ENCODE measurements around the gene NQO1.
A peak's percentile ranks its signal among the peaks of the same experiment; 100 is the strongest.

The NQO1 gene

DNA sequence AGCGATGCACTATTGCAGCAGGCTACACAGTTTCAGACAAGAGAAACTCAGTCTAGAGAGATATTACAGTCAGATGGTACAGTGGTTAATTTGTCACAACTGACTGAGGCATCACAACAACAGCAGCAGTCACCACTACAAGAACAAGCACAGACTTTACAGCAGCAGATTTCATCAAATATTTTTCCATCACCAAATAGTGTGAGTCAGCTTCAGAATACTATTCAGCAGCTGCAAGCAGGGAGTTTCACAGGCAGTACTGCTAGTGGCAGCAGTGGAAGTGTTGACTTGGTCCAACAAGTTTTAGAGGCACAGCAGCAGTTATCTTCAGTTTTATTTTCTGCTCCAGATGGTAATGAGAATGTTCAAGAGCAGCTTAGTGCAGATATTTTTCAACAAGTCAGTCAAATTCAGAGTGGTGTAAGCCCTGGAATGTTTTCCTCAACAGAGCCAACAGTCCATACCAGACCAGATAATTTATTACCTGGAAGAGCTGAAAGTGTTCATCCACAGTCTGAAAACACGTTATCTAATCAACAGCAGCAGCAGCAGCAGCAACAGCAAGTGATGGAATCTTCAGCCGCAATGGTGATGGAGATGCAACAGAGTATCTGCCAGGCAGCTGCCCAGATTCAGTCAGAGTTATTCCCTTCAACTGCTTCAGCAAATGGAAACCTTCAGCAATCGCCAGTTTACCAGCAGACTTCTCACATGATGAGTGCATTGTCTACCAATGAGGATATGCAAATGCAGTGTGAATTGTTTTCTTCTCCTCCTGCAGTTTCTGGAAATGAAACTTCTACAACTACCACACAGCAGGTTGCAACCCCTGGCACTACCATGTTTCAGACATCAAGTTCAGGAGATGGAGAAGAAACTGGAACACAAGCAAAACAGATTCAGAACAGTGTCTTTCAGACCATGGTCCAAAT, 34.1 kb downstream of the NQO1 start:
- no peak for DNase-seq (ENCODE audit: low read depth in 1 of 2, low spot score in 1 of 2)
- no peaks in the 10 kb centered on the region for H3K27me3 ChIP-seq (ENCODE audit: insufficient read depth, poor library complexity, severe bottlenecking)
- no peak overlapping the region for H3K4me3 ChIP-seq (replicated peaks; ENCODE audit: insufficient read depth, low read length)
- no peak overlapping the region for H3K27ac ChIP-seq (replicated peaks)
- TF ChIP-seq POLR2AphosphoS5 (IDR thresholded peaks at IDR 0.05; ENCODE audit: low read depth) (no peak), REST (IDR thresholded peaks at IDR 0.05; ENCODE audit: insufficient replicate concordance, low read depth) (no peak), GABPA (IDR thresholded peaks at IDR 0.05; ENCODE audit: low read depth) (no peak), SPI1 (IDR thresholded peaks at IDR 0.05; ENCODE audit: borderline replicate concordance, low read depth) (no peak)
- TF ChIP-seq, protein P1, sequence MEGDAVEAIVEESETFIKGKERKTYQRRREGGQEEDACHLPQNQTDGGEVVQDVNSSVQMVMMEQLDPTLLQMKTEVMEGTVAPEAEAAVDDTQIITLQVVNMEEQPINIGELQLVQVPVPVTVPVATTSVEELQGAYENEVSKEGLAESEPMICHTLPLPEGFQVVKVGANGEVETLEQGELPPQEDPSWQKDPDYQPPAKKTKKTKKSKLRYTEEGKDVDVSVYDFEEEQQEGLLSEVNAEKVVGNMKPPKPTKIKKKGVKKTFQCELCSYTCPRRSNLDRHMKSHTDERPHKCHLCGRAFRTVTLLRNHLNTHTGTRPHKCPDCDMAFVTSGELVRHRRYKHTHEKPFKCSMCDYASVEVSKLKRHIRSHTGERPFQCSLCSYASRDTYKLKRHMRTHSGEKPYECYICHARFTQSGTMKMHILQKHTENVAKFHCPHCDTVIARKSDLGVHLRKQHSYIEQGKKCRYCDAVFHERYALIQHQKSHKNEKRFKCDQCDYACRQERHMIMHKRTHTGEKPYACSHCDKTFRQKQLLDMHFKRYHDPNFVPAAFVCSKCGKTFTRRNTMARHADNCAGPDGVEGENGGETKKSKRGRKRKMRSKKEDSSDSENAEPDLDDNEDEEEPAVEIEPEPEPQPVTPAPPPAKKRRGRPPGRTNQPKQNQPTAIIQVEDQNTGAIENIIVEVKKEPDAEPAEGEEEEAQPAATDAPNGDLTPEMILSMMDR (IDR thresholded peaks at IDR 0.05; ENCODE audit: insufficient read depth, low read length), result no peak

DNA sequence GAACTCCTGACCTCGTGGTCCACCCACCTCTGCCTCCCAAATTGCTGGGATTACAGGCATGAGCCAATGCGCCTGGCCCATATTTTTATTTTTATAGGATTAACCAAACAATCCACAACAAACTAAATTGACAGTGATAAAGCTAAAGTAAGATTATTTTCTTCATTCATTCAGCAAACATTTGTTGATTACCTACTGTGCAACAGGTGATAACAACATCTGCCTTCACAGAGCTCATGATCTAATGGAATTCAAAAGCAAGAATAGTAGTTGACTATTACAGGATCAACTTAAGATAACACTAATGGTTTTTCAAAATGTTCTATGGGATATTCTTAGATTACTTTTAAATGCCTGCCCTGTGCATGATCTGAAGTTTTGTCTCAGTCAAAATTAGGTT, 37.8 kb downstream of the NQO1 start:
- no peak for DNase-seq (ENCODE audit: low read depth in 1 of 2, low spot score in 1 of 2)
- Histone ChIP-seq H3K27ac (replicated peaks) (no peak overlapping the region), H3K4me3 (replicated peaks; ENCODE audit: insufficient read depth, low read length) (no peak overlapping the region), H3K27me3 (ENCODE audit: insufficient read depth, poor library complexity, severe bottlenecking) (no peaks in the 10 kb centered on the region)
- TF ChIP-seq POLR2AphosphoS5 (IDR thresholded peaks at IDR 0.05; ENCODE audit: low read depth) (no peak), SPI1 (IDR thresholded peaks at IDR 0.05; ENCODE audit: borderline replicate concordance, low read depth) (no peak), GABPA (IDR thresholded peaks at IDR 0.05; ENCODE audit: low read depth) (no peak)

- no peaks in the 10 kb centered on the region for H3K27me3 ChIP-seq (ENCODE audit: insufficient read depth, poor library complexity, severe bottlenecking)
- peak in 1 of 2 experiments; percentile 4 for DNase-seq (ENCODE audit: low read depth in 1 of 2, low spot score in 1 of 2)
- TF ChIP-seq GABPA (IDR thresholded peaks at IDR 0.05; ENCODE audit: low read depth) (no peak), POLR2AphosphoS5 (IDR thresholded peaks at IDR 0.05; ENCODE audit: low read depth) (no peak), SPI1 (IDR thresholded peaks at IDR 0.05; ENCODE audit: borderline replicate concordance, low read depth) (no peak), REST (IDR thresholded peaks at IDR 0.05; ENCODE audit: insufficient replicate concordance, low read depth) (no peak)
- TF ChIP-seq, protein P1 (IDR thresholded peaks at IDR 0.05; ENCODE audit: insufficient read depth, low read length), result no peak
- no peak overlapping the region for H3K27ac ChIP-seq (replicated peaks)
- H3K4me3 ChIP-seq (replicated peaks; ENCODE audit: insufficient read depth, low read length), result no peak overlapping the region
Observed at GRCh38 chr16:69680358-69680757, 46.0 kb downstream of the NQO1 start.

DNA sequence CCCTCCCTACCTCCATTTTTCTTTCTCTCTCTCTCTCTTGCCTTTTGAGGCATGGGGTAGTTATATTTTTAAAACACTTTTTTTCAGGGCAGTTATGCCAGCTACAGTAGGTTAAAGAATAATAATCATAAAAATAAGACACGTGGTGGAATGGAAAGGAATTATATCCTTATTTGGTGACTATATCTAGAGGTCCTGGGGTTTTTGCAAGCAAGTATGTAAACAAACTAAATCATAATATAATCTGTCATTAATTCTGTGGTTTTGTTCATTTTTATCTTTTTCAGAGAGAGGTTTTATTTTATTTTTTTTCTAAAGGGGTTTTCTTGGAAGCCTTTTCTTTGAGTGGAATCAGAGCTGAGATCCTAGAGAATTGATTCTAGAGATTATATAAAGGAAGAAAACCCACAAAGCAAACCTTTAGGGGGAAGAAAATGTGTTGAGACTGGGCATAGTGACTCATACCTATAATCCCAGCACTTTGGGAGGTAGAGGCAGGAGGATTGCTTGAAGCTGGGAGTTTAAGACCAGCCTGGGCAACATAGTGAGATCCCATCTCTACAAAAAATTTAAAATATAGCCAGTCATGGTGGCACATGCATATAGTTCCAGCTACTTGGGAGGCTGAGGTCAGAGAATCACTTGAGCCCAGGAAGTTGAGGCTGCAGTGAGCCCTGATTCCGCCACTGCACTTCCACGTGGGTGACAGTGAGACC, 53.2 kb downstream of the NQO1 start:
- DNase-seq (ENCODE audit: low read depth in 1 of 2, low spot score in 1 of 2), result no peak
- no peak overlapping the region for H3K27ac ChIP-seq (replicated peaks)
- no peak for TF ChIP-seq GABPA (IDR thresholded peaks at IDR 0.05; ENCODE audit: low read depth)
- TF ChIP-seq POLR2AphosphoS5 (IDR thresholded peaks at IDR 0.05; ENCODE audit: low read depth), result no peak
- no peak for TF ChIP-seq SPI1 (IDR thresholded peaks at IDR 0.05; ENCODE audit: borderline replicate concordance, low read depth)
- TF ChIP-seq REST (IDR thresholded peaks at IDR 0.05; ENCODE audit: insufficient replicate concordance, low read depth), result no peak
- TF ChIP-seq, protein P1 (IDR thresholded peaks at IDR 0.05; ENCODE audit: insufficient read depth, low read length), result no peak

More for the DNA sequence above, 53.2 kb downstream of the NQO1 start:
- Histone ChIP-seq H3K27me3 (ENCODE audit: insufficient read depth, poor library complexity, severe bottlenecking) (no peaks in the 10 kb centered on the region), H3K4me3 (replicated peaks; ENCODE audit: insufficient read depth, low read length) (no peak overlapping the region)
